Measurements from ENCODE around the gene ZNF853. TPM values are rescaled to one million over a fixed set of nuclear protein-coding genes. Genes with fewer than 3 reads are reported as not detected.
A peak's percentile ranks its signal among the peaks of the same experiment; 100 is the strongest.
"Not testable (repeated sequence)": the region's sequence is repeated elsewhere in the genome, so short reads cannot be mapped to it uniquely, and the experiment has no call there.

Gene ZNF853
- total RNA-seq, 1 experiment from 2014 or later: 16.6 TPM

GRCh38 chr7:6630007-6630849, 14.8 kb downstream of the ZNF853 start:
- no peak for DNase-seq (ENCODE audit: low spot score)
- in situ Hi-C loops (cut with HindIII; ENCODE audit: low sequenced_read_pairs): no loop called here

DNA sequence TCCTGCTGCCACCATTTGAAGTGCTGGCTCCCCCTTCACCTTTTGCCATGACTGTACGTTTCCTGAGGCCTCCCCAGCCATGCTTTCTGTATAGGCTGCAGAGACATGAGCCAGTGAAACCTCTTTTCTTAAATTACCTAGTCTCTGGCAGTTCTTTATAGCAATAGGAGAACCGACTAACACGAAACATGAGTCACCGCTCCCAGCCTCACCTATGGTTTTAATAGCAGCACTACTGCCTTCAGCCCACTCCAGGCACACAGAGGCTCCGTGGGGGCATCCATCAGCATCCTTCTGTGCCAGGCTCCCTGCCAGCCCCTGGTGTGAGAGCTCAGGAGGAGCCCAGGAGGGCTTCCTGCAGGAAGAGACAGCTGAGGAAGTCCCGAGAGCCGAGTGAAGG, 16.2 kb downstream of the ZNF853 start:
- in situ Hi-C loops (cut with HindIII; ENCODE audit: low sequenced_read_pairs): no loop called here
- DNase-seq (ENCODE audit: low spot score): no peak

- no peak for DNase-seq (ENCODE audit: low spot score)
- in situ Hi-C loops (cut with HindIII; ENCODE audit: low sequenced_read_pairs): no loop called here
These were observed 18.6 kb downstream of the ZNF853 start for GRCh38 chr7:6634021-6634420.

DNA sequence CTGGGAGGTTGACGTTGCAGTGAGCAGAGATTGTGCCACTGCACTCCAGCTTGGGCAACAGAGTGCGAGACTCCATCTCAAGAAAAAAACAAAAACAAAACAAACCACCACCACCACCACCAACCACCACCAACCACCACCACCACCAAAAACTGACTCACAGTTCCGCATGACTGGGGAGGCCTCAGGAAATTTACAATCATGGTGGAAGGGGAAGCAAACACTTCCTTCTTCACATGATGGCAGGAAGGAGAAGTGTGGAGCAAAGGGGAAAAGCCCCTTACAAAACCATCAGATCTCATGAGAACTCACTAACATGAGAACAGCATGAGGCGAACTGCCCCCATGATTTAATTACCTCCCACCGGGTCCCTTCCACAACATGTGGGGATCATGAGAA, 19.6 kb downstream of the ZNF853 start:
- in situ Hi-C loops (cut with HindIII; ENCODE audit: low sequenced_read_pairs); DNase-seq (ENCODE audit: low spot score): not testable (repeated sequence)

- in situ Hi-C loops (cut with HindIII; ENCODE audit: low sequenced_read_pairs): no loop called here
- peak; percentile 42 for DNase-seq (ENCODE audit: low spot score)
These were observed 21.5 kb downstream of the ZNF853 start, which contains the start of gene ZNF316 for GRCh38 chr7:6636741-6637543. ZNF316 (plus strand) TSS chr7:6637318; CDS start chr7:6642410, 5,092 bp downstream.

- no peak for DNase-seq (ENCODE audit: low spot score)
- in situ Hi-C loops (cut with HindIII; ENCODE audit: low sequenced_read_pairs): no loop called here
These were observed 22.3 kb downstream of the ZNF853 start for GRCh38 chr7:6637544-6638229.

DNA sequence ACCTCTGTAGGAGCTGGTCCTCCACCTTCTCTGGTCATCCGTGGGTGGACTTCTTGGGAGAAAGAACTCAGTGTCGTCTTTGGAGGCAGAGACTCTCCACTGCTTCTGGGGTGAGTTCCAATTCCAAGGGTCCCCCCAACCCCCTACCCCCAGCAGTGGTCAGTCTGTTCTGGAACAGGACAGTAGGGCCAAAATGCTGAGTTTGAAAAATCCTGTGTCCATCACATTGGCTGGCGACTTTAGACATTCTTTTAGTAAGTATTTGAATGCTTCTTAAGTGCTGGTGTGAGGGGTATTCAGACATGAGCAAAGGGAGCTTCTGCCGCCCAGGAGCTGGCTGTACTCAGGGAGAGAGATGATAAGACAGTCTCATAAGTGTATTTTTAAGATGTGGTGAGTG, 23.6 kb downstream of the ZNF853 start:
- no peak for DNase-seq (ENCODE audit: low spot score)
- in situ Hi-C loops (cut with HindIII; ENCODE audit: low sequenced_read_pairs): no loop called here

- no peak for DNase-seq (ENCODE audit: low spot score)
- in situ Hi-C loops (cut with HindIII; ENCODE audit: low sequenced_read_pairs): no loop called here
These were observed 24.2 kb downstream of the ZNF853 start for GRCh38 chr7:6639627-6640026.

DNA sequence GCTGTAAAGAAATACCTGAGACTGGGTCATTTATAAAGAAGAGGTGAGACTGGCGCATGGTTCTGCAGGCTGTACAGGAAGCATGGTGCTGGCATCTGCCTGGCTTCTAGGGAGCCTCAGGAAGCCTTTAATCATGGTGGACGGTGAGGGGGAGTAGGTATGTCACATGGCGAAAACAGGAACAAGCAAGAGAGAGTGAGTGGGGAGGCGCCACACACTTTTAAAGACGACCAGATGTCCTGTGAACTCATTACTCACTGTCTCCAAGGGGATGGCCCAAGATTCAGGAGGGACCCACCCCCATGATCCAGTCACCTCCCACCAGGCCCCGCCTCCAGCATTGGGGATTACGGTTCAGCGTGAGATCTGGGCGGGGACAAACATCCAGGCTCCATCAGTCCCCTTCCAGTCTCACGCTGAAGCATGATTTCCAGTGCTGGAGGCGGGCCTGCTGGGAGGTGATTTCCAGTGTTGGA, 24.9 kb downstream of the ZNF853 start:
- no peak for DNase-seq (ENCODE audit: low spot score)
- in situ Hi-C loops (cut with HindIII; ENCODE audit: low sequenced_read_pairs): no loop called here

DNA sequence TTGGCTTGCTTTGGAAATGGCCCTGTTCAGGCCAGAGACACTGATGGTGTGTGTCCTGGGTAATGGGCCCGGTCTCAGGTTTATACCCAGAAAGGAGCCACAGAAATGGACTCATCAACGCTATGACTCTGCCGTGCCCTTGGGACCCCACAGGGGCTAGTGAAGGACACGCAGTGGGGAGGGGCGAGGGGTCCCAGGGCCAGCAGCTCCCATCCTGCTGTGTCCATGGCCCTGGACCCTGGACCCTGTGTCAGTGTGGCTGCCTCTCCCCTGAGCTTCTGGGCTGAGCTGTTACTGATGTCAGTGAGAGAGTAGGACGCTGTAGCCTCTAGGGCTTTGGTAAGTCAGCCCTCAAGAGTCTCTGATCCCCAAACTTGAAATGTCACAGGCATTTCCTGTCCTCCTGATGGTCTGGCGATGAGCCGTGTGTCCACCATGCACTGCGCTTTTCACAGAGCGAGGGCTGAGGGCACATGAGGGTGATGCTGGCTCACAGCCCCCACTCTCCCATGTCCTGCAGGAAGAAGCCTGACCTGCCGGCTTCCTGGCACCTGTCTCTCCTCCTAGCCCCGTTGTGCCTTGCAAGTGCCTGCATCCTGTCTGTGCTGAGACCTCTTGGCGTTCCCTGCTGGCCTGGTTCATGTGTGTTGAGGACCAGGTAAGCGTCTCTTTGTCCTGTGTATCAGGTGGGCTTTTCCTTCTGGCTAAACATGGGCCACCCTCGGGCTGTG, 26.1 kb downstream of the ZNF853 start:
- in situ Hi-C loops (cut with HindIII; ENCODE audit: low sequenced_read_pairs): no loop called here
- peak; percentile 7 for DNase-seq (ENCODE audit: low spot score)

- in situ Hi-C loops (cut with HindIII; ENCODE audit: low sequenced_read_pairs): no loop called here
- DNase-seq (ENCODE audit: low spot score): no peak
These were observed 26.9 kb downstream of the ZNF853 start for GRCh38 chr7:6642239-6642839.

GRCh38 chr7:6642861-6643640, 27.6 kb downstream of the ZNF853 start:
- peak; percentile 17 for DNase-seq (ENCODE audit: low spot score)
- in situ Hi-C loops (cut with HindIII; ENCODE audit: low sequenced_read_pairs): no loop called here

GRCh38 chr7:6643915-6644625, 28.7 kb downstream of the ZNF853 start:
- DNase-seq (ENCODE audit: low spot score): peak; percentile 56
- in situ Hi-C loops (cut with HindIII; ENCODE audit: low sequenced_read_pairs): no loop called here

GRCh38 chr7:6644728-6645127, 29.3 kb downstream of the ZNF853 start:
- DNase-seq (ENCODE audit: low spot score): no peak
- in situ Hi-C loops (cut with HindIII; ENCODE audit: low sequenced_read_pairs): no loop called here

GRCh38 chr7:6646465-6646864, 31.1 kb downstream of the ZNF853 start:
- no peak for DNase-seq (ENCODE audit: low spot score)
- in situ Hi-C loops (cut with HindIII; ENCODE audit: low sequenced_read_pairs): no loop called here

DNA sequence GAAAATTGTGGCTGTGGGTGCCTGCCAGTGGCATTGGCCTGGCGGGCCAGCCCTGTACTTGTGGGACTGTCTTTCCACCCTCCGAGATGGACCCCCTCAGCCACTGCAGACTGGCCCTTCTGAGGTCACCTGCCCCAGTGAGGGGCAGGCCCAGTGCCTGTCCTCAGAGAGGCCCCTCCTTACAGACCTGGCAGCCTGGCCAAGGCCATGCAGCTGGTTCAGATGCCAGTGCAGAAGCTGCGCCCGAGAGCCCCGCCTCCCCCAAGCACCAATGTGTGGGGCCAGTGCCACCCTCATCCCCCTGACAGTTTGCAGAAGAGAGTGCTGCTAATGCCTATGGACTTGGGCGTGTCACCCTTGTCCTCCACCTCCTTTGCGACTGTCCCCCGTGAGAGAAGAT, 31.7 kb downstream of the ZNF853 start:
- no peak for DNase-seq (ENCODE audit: low spot score)
- in situ Hi-C loops (cut with HindIII; ENCODE audit: low sequenced_read_pairs): no loop called here

DNA sequence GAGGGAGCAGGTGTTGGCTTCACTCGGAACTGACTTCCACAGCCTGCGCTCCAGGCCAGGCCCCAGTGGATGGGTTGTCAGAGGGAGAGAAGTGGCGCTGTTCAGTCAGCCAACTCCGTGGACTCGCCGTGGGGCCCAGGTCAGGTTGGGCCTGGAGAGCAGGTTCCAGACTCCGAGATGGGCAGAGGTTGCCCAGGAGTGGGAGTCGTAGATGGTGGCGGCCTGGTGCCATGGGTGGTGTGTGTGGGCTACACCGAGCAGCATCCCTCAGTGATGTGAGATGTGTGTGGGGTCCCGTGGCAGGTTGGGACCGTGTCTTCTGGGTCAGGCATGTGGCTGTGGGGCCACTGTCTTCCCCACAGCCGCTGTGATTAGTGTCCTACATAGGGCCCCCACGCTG, 32.1 kb downstream of the ZNF853 start:
- no peak for DNase-seq (ENCODE audit: low spot score)
- in situ Hi-C loops (cut with HindIII; ENCODE audit: low sequenced_read_pairs): no loop called here
